Measurements from ENCODE around the gene ENC1. TPM values are rescaled to one million over a fixed set of nuclear protein-coding genes. Genes with fewer than 3 reads are reported as not detected.

ENC1 gene
- total RNA-seq, 4 donors from 2014 or later = 3.4 to 7.8 (median 4.5) TPM

GRCh38 chr5:74619308-74619707 lies 21.2 kb downstream of the ENC1 start:
- intact Hi-C loops (cut with DNase I) = no loop called here
- TF ChIP-seq POLR2A (IDR thresholded peaks at IDR 0.05) = no peak
- no peak for TF ChIP-seq CTCF (IDR thresholded peaks at IDR 0.05)

GRCh38 chr5:74618106-74618505 lies 22.4 kb downstream of the ENC1 start:
- Histone ChIP-seq H3K4me1 (no peaks in the 10 kb centered on the region), H3K27ac (no peak overlapping the region), H3K9me3 (no peaks in the 10 kb centered on the region), H3K4me3 (replicated peaks in 1 of 3) (no peak overlapping the region), H3K27me3 (no peaks in the 10 kb centered on the region), H3K36me3 (no peaks in the 10 kb centered on the region)
- 96% methylated on average over 5 of the region's 5 CpGs for WGBS, 2 donors
- TF ChIP-seq POLR2A (IDR thresholded peaks at IDR 0.05) = no peak
- TF ChIP-seq CTCF (IDR thresholded peaks at IDR 0.05) = no peak
- intact Hi-C loops (cut with DNase I) = no loop called here
- no peak for DNase-seq

More at GRCh38 chr5:74619308-74619707, 21.2 kb downstream of the ENC1 start:
- DNase-seq = no peak
- H3K27ac ChIP-seq = no peak overlapping the region
- no peaks in the 10 kb centered on the region for H3K36me3 ChIP-seq
- H3K4me1 ChIP-seq = no peaks in the 10 kb centered on the region
- 65 to 67% methylated on average over 1 of the region's 1 CpG for WGBS, 2 donors
- no peaks in the 10 kb centered on the region for H3K27me3 ChIP-seq
- no peaks in the 10 kb centered on the region for H3K9me3 ChIP-seq
- no peak overlapping the region for H3K4me3 ChIP-seq (replicated peaks in 1 of 3)

- peaks cover 0 to 2% of the 10 kb centered on the region in 2 donors for H3K4me1 ChIP-seq
- H3K36me3 ChIP-seq = no peaks in the 10 kb centered on the region
- TF ChIP-seq POLR2A (IDR thresholded peaks at IDR 0.05) = no peak
- TF ChIP-seq CTCF (IDR thresholded peaks at IDR 0.05) = no peak
- WGBS, 2 donors = 82 to 86% methylated on average over 3 of the region's 3 CpGs
- H3K9me3 ChIP-seq = no peaks in the 10 kb centered on the region
- no peak for DNase-seq
- no peak overlapping the region for H3K4me3 ChIP-seq (replicated peaks in 1 of 3)
- intact Hi-C loops (cut with DNase I) = no loop called here
- no peak overlapping the region for H3K27ac ChIP-seq
- H3K27me3 ChIP-seq = no peaks in the 10 kb centered on the region
These were observed 23.3 kb downstream of the ENC1 start for GRCh38 chr5:74617202-74617601.

GRCh38 chr5:74616236-74617146 lies 24.0 kb downstream of the ENC1 start:
- H3K27me3 ChIP-seq = no peaks in the 10 kb centered on the region
- no peak for DNase-seq
- H3K9me3 ChIP-seq = no peaks in the 10 kb centered on the region
- TF ChIP-seq CTCF (IDR thresholded peaks at IDR 0.05) = no peak
- no peak overlapping the region for H3K27ac ChIP-seq
- intact Hi-C loops (cut with DNase I) = no loop called here
- WGBS, 2 donors = 86 to 89% methylated on average over 23 of the region's 23 CpGs
- H3K36me3 ChIP-seq = no peaks in the 10 kb centered on the region
- no peak overlapping the region for H3K4me3 ChIP-seq (replicated peaks in 1 of 3)
- H3K4me1 ChIP-seq = peaks cover 4% of the 10 kb centered on the region in 2 donors

GRCh38 chr5:74613283-74613682 lies 27.2 kb downstream of the ENC1 start:
- DNase-seq = no peak
- no peaks in the 10 kb centered on the region for H3K36me3 ChIP-seq
- H3K27me3 ChIP-seq = no peaks in the 10 kb centered on the region
- H3K27ac ChIP-seq = no peak overlapping the region
- no peaks in the 10 kb centered on the region for H3K9me3 ChIP-seq
- 67 to 74% methylated on average over 2 of the region's 2 CpGs for WGBS, 2 donors
- TF ChIP-seq CTCF (IDR thresholded peaks at IDR 0.05) (no peak), POLR2A (IDR thresholded peaks at IDR 0.05) (no peak)
- intact Hi-C loops (cut with DNase I) = no loop called here
- H3K4me1 ChIP-seq = peaks cover 4 to 5% of the 10 kb centered on the region in 2 donors
- H3K4me3 ChIP-seq (replicated peaks in 1 of 3) = no peak overlapping the region

Measured in thyroid gland (tissue), 4 donors.